IMR-90 (cell line): Measurements from ENCODE around the gene CNTN5. TPM values are rescaled to one million over a fixed set of nuclear protein-coding genes. Genes with fewer than 3 reads are reported as not detected.

Source experiments
- ATAC-seq: fragments of 200-7000 bp; cut with Tn5 transposase; 2 replicates; pipeline ENCODE4 v1.9.1; 2020; ENCODE audit warnings: low read depth, mild to moderate bottlenecking, moderate library complexity
- BruUV-seq: library from RNA; stranded (reverse); fragments of 400-500 nt; replicated peaks from 2 replicates; lab custom pipeline; 2021; lab: Mats Ljungman, UMichigan
- CTCF ChIA-PET: fragments of 300-600 bp; formaldehyde crosslinking; extraction: SDS; loops from one replicate; lab custom pipeline; 2021; ENCODE audit warnings: antibody characterized with exemption; lab: Yijun Ruan, JAX
- POLR2A ChIA-PET: fragments of 300-600 bp; sonication (Branson Sonifier 250); formaldehyde crosslinking; loops from one replicate; lab custom pipeline; 2022; ENCODE audit warnings: antibody characterized with exemption; ENCODE audit not compliant: unreplicated experiment; lab: Charles Lee
- DNase-seq: peaks from one replicate; pipeline ENCODE4 v3.0.0; 2013
- H2AFZ ChIP-seq: replicated peaks from 2 replicates; pipeline ENCODE3; 2013; ENCODE audit warnings: low read length, mild to moderate bottlenecking; ENCODE audit not compliant: poor library complexity
- H2AK5ac ChIP-seq: 2 replicates; pipeline ENCODE4 v1.6.1; 2013; ENCODE audit warnings: low read depth, low read length, inconsistent platforms
- H2AK9ac ChIP-seq: replicated peaks from 2 replicates; pipeline ENCODE3; 2013; ENCODE audit warnings: mild to moderate bottlenecking, low read depth, low read length, moderate library complexity; ENCODE audit not compliant: poor library complexity
- H2BK120ac ChIP-seq: 2 replicates; pipeline ENCODE4 v1.6.1; 2013; ENCODE audit warnings: low read depth, low read length, inconsistent platforms
- H2BK15ac ChIP-seq: 3 replicates; pipeline ENCODE4 v1.6.1; 2013; ENCODE audit warnings: low read depth, low read length, inconsistent platforms
- H2BK20ac ChIP-seq: 2 replicates; pipeline ENCODE4 v1.6.1; 2013; ENCODE audit warnings: low read depth, mild to moderate bottlenecking, inconsistent platforms, low read length, moderate library complexity
- H2BK5ac ChIP-seq: 2 replicates; pipeline ENCODE4 v1.6.1; 2013; ENCODE audit warnings: mild to moderate bottlenecking, low read depth, low read length, inconsistent platforms; ENCODE audit not compliant: poor library complexity, severe bottlenecking
- H3K14ac ChIP-seq: replicated peaks from 2 replicates; pipeline ENCODE4 v1.6.1; 2013; ENCODE audit warnings: low read depth, low read length, inconsistent platforms
- H3K18ac ChIP-seq: 2 replicates; pipeline ENCODE4 v1.6.1; 2013; ENCODE audit warnings: low read depth, low read length, control low read depth
- H3K23ac ChIP-seq: 2 replicates; pipeline ENCODE4 v1.6.1; 2013; ENCODE audit warnings: low read depth, low read length, inconsistent platforms
- H3K27ac ChIP-seq: 2 replicates; pipeline ENCODE4 v1.5.1; 2013; ENCODE audit warnings: mild to moderate bottlenecking, control low read depth, low read length; ENCODE audit not compliant: insufficient read depth
- H3K27me3 ChIP-seq: 2 replicates; pipeline ENCODE4 v1.6.1; 2013; ENCODE audit warnings: low read length; ENCODE audit not compliant: control insufficient read depth, insufficient read depth
- H3K36me3 ChIP-seq: 2 replicates; pipeline ENCODE4 v1.6.1; 2013; ENCODE audit warnings: low read length, mixed read lengths; ENCODE audit not compliant: control insufficient read depth, insufficient read depth
- H3K4ac ChIP-seq: 2 replicates; pipeline ENCODE4 v1.6.1; 2013; ENCODE audit warnings: low read depth, low read length, inconsistent platforms
- H3K4me1 ChIP-seq: 2 replicates; pipeline ENCODE4 v1.6.1; 2013; ENCODE audit warnings: low read length, mixed read lengths; ENCODE audit not compliant: control insufficient read depth, insufficient read depth
- H3K4me2 ChIP-seq: 2 replicates; pipeline ENCODE4 v1.6.1; 2013; ENCODE audit warnings: low read depth, mild to moderate bottlenecking, control low read depth, low read length, moderate library complexity
- H3K4me3 ChIP-seq: 2 replicates; pipeline ENCODE4 v1.5.1; 2013; ENCODE audit warnings: low read depth, mild to moderate bottlenecking, control low read depth, low read length, moderate library complexity; ENCODE audit not compliant: insufficient read depth
- H3K56ac ChIP-seq: 2 replicates; pipeline ENCODE4 v1.6.1; 2013; ENCODE audit warnings: low read length, inconsistent platforms; ENCODE audit not compliant: insufficient read depth; ENCODE audit errors: extremely low read depth
- H3K79me1 ChIP-seq, 2 experiments: 2 replicates each; pipeline ENCODE4 v1.6.1; 2013; ENCODE audit warnings: low read length in 2 of 2, inconsistent platforms in 1 of 2, low read depth in 1 of 2
- H3K9ac ChIP-seq: 2 replicates; pipeline ENCODE4 v1.6.1; 2013; ENCODE audit warnings: low read depth, low read length, control low read depth
- H3K9me1 ChIP-seq: 2 replicates; pipeline ENCODE4 v1.6.1; 2013; ENCODE audit warnings: low read length, inconsistent platforms; ENCODE audit not compliant: insufficient read depth
- H3K9me3 ChIP-seq: 2 replicates; pipeline ENCODE4 v1.6.1; 2013; ENCODE audit warnings: low read length; ENCODE audit not compliant: control insufficient read depth, insufficient read depth
- H4K20me1 ChIP-seq: 2 replicates; pipeline ENCODE4 v1.6.1; 2013; ENCODE audit warnings: low read length, inconsistent platforms; ENCODE audit not compliant: insufficient read depth
- H4K5ac ChIP-seq: 2 replicates; pipeline ENCODE4 v1.6.1; 2013; ENCODE audit warnings: mild to moderate bottlenecking, low read depth, low read length, control low read depth
- H4K8ac ChIP-seq, 2 experiments: 2 replicates each; pipeline ENCODE4 v1.6.1; 2013; ENCODE audit warnings: low read depth in 2 of 2, low read length in 2 of 2, control low read depth in 1 of 2, inconsistent platforms in 1 of 2
- H4K91ac ChIP-seq: 2 replicates; pipeline ENCODE4 v1.6.1; 2013; ENCODE audit warnings: low read depth, low read length, inconsistent platforms; ENCODE audit not compliant: insufficient read depth
- BHLHE40 ChIP-seq: fragments of 150-350 bp; IDR thresholded peaks from 2 replicates; pipeline ENCODE4 v1.6.1; 2016; ENCODE audit warnings: mild to moderate bottlenecking, low read depth, low read length
- CEBPB ChIP-seq: IDR thresholded peaks from 2 replicates; pipeline ENCODE4 v1.6.1; 2012; ENCODE audit warnings: low read depth, low read length, improper control_type of control experiment
- CHD1 ChIP-seq: IDR thresholded peaks from 2 replicates; pipeline ENCODE4 v1.6.1; 2012; ENCODE audit warnings: low read depth, low read length, improper control_type of control experiment
- CTCF ChIP-seq: conservative IDR thresholded peaks from 2 replicates; pipeline ENCODE4 v1.5.1; 2012; ENCODE audit warnings: mild to moderate bottlenecking, low read depth, low read length, improper control_type of control experiment
- ELK1 ChIP-seq: fragments of 150-350 bp; IDR thresholded peaks from 2 replicates; pipeline ENCODE4 v1.6.1; 2016; ENCODE audit warnings: low read depth, mild to moderate bottlenecking, low read length, moderate library complexity, borderline replicate concordance
- FOS ChIP-seq: fragments of 150-350 bp; IDR thresholded peaks from 2 replicates; pipeline ENCODE4 v1.6.1; 2016; ENCODE audit warnings: low read depth, low read length
- MAFK ChIP-seq: IDR thresholded peaks from 2 replicates; pipeline ENCODE4 v1.6.1; 2012; ENCODE audit warnings: low read depth, low read length, improper control_type of control experiment
- MAZ ChIP-seq: IDR thresholded peaks from 2 replicates; pipeline ENCODE4 v1.6.1; 2012; ENCODE audit warnings: low read depth, mild to moderate bottlenecking, low read length, improper control_type of control experiment, moderate library complexity, borderline replicate concordance
- MXI1 ChIP-seq: IDR thresholded peaks from 2 replicates; pipeline ENCODE4 v1.6.1; 2012; ENCODE audit warnings: low read depth, mild to moderate bottlenecking, low read length, moderate library complexity, borderline replicate concordance
- NFE2L2 ChIP-seq: fragments of 150-350 bp; IDR thresholded peaks from 2 replicates; pipeline ENCODE4 v1.6.1; 2016; ENCODE audit warnings: low read depth, mild to moderate bottlenecking, low read length
- POLR2A ChIP-seq: IDR thresholded peaks from 2 replicates; pipeline ENCODE4 v1.6.1; 2012; ENCODE audit warnings: mild to moderate bottlenecking, low read depth, low read length
- RAD21 ChIP-seq: IDR thresholded peaks from 2 replicates; pipeline ENCODE4 v1.6.1; 2012; ENCODE audit warnings: low read length, improper control_type of control experiment
- RCOR1 ChIP-seq: IDR thresholded peaks from 2 replicates; pipeline ENCODE4 v1.6.1; 2012; ENCODE audit warnings: mild to moderate bottlenecking, low read length, improper control_type of control experiment; ENCODE audit not compliant: insufficient replicate concordance
- RFX5 ChIP-seq: IDR thresholded peaks from 2 replicates; pipeline ENCODE4 v1.8.0; 2012; ENCODE audit warnings: low read depth, mild to moderate bottlenecking, low read length, moderate library complexity
- SMC3 ChIP-seq: fragments of 150-350 bp; IDR thresholded peaks from 2 replicates; pipeline ENCODE4 v1.6.1; 2016; ENCODE audit warnings: low read depth, mild to moderate bottlenecking, antibody characterized with exemption, low read length, moderate library complexity
- USF2 ChIP-seq: fragments of 150-350 bp; IDR thresholded peaks from 2 replicates; pipeline ENCODE4 v1.6.1; 2017; ENCODE audit warnings: mild to moderate bottlenecking, antibody characterized with exemption, low read length, low read depth
- WGBS, 2 experiments: methylation state at CpG; one replicate each; pipeline versions ENCODE4 v1.1.5 to v1.1.7; 2013; ENCODE audit warnings: missing lambda C conversion rate in 2 of 2; ENCODE audit not compliant: insufficient read length in 1 of 2; ENCODE audit errors: extremely low coverage in 2 of 2; 5-methylcytosine and 5-hydroxymethylcytosine counted together
- dilution Hi-C: fragments of 300-500 bp; cut with HindIII; formaldehyde crosslinking; loops from one replicate; pipeline ENCODE4 v1.14.3; 2018; ENCODE audit warnings: low sequenced_read_pairs; ENCODE audit not compliant: unreplicated experiment
- in situ Hi-C: fragments of 300-500 bp; cut with MboI; formaldehyde crosslinking; loops from 3 replicates; pipeline ENCODE4 v1.14.3; 2019; ENCODE audit warnings: low sequenced_read_pairs, inconsistent platforms, mixed read lengths
- intact Hi-C: fragments of 100-400 bp; cut with micrococcal nuclease; formaldehyde crosslinking; loops from 2 replicates; pipeline ENCODE4 v1.10.0; 2022
- polyA plus RNA-seq, 3 experiments: library from polyadenylated mRNA; depleted of rRNA; stranded (reverse); fragments of >200 nt; gene quantifications; 2 replicates each; pipeline ENCODE4 v1.2.3, GENCODE V29; 2012; ENCODE audit warnings: low replicate concordance in 1 of 3
- total RNA-seq: library from RNA; depleted of rRNA; stranded (reverse); fragments of >200 nt; gene quantifications from 2 replicates; pipeline ENCODE4 v1.2.3, GENCODE V29; 2012

Gene CNTN5
- total and polyA plus RNA-seq, 2 of the 4 experiments (the other 2 are of a cell fraction), result not detected

GRCh38 chr11:99766811-99767210, 746.1 kb downstream of the CNTN5 start:
- no peak overlapping the region for H3K27ac ChIP-seq
- no peaks in the 10 kb centered on the region for H3K27me3 ChIP-seq
- dilution Hi-C loops, result no loop called here
- H2BK120ac ChIP-seq, result no peak overlapping the region
- no peak overlapping the region for H2AK5ac ChIP-seq
- H3K36me3 ChIP-seq, result no peaks in the 10 kb centered on the region
- H2AK9ac ChIP-seq, result no peak overlapping the region
- no TSS peak for BruUV-seq
- no peaks in the 10 kb centered on the region for H4K20me1 ChIP-seq
- POLR2A ChIA-PET, result no interaction called here
- H4K8ac ChIP-seq, result no peak overlapping the region
- H3K23ac ChIP-seq, result no peak overlapping the region
- H4K91ac ChIP-seq, result no peak overlapping the region
- no peak overlapping the region for H3K4me2 ChIP-seq
- no peak overlapping the region for H3K4ac ChIP-seq
- H3K14ac ChIP-seq, result no peak overlapping the region
- no peak overlapping the region for H3K9ac ChIP-seq
- in situ Hi-C loops, result no loop called here
- H2BK5ac ChIP-seq, result no peak overlapping the region
- H4K5ac ChIP-seq, result no peak overlapping the region
- no peaks in the 10 kb centered on the region for H3K79me1 ChIP-seq
- no peaks in the 10 kb centered on the region for H3K9me1 ChIP-seq
- H2AFZ ChIP-seq, result no peak overlapping the region
- ATAC-seq, result no peak
- H3K4me1 ChIP-seq, result no peaks in the 10 kb centered on the region
- no peak for DNase-seq
- CTCF ChIA-PET, result interaction anchor here (0.7 kb wide), 1 partner anchor 179 kb away, joined by 3 read pairs; no protein-coding TSS in a partner anchor
- H3K18ac ChIP-seq, result no peak overlapping the region
- intact Hi-C loops, result loop anchor here (10.0 kb wide), 1 partner anchor 1168 kb away; no protein-coding TSS in a partner anchor
- H2BK15ac ChIP-seq, result no peak overlapping the region
- WGBS, 2 experiments, result 50% methylated on average over 1 of the region's 3 CpGs; no CpG with 5 or more reads in 1 of the 2 experiments
- TF ChIP-seq ELK1, result no peak
- no peak for TF ChIP-seq FOS
- no peak for TF ChIP-seq MXI1
- no peak for TF ChIP-seq NFE2L2
- TF ChIP-seq MAFK, result no peak
- TF ChIP-seq RFX5, result no peak
- TF ChIP-seq CHD1, result no peak
- TF ChIP-seq BHLHE40, result no peak
- TF ChIP-seq USF2, result no peak
- TF ChIP-seq RAD21, result no peak
- no peak for TF ChIP-seq MAZ
- TF ChIP-seq SMC3, result no peak
- TF ChIP-seq POLR2A, result no peak
- no peak for TF ChIP-seq RCOR1
- no peak for TF ChIP-seq CTCF
- TF ChIP-seq CEBPB, result no peak
- H3K9me3 ChIP-seq, result no peaks in the 10 kb centered on the region
- no peak overlapping the region for H3K56ac ChIP-seq
- no peak overlapping the region for H2BK20ac ChIP-seq
- H3K4me3 ChIP-seq, result no peak overlapping the region
